GM18526 (cell line): ENCODE results near the gene UFSP2.

Source experiments
- POLR2A ChIP-seq: IDR thresholded peaks from 3 replicates; pipeline ENCODE4 v1.6.1; 2011; ENCODE audit not compliant: insufficient read length; ENCODE audit errors: extremely low read depth

Gene UFSP2

GRCh38 chr4:185357211-185357610 lies 68.6 kb downstream of the UFSP2 start:
- no peak for TF ChIP-seq POLR2A

- TF ChIP-seq POLR2A, result no peak
These were observed 73.0 kb downstream of the UFSP2 start for GRCh38 chr4:185352741-185353140.

GRCh38 chr4:185352202-185352601 lies 73.6 kb downstream of the UFSP2 start:
- TF ChIP-seq POLR2A, result no peak

- no peak for TF ChIP-seq POLR2A
These were observed 74.1 kb downstream of the UFSP2 start for GRCh38 chr4:185351691-185352090.
